ENCODE data around the gene HDC.

The HDC gene

GRCh38 chr15:50260969-50261496 is 4.5 kb downstream of the HDC start:
- H4K20me1 ChIP-seq (ENCODE audit: low read depth, low read length): no peaks in the 10 kb centered on the region
- H3F3A ChIP-seq (ENCODE audit: insufficient read depth): no peaks in the 10 kb centered on the region
- TF ChIP-seq EZH2phosphoT487 (conservative IDR thresholded peaks at IDR 0.05; ENCODE audit: low read length) (no peak), CTCF (IDR thresholded peaks at IDR 0.05; ENCODE audit: insufficient read depth, low read length, poor library complexity, severe bottlenecking) (no peak)
- H3K79me2 ChIP-seq (ENCODE audit: insufficient read depth, low read length): no peaks in the 10 kb centered on the region
- H2AFZ ChIP-seq (ENCODE audit: low read depth, low read length, severe bottlenecking): no peak overlapping the region
- no peaks in the 10 kb centered on the region for H3K9me2 ChIP-seq (replicated peaks; ENCODE audit: insufficient read depth, low read length)
- H3K4me3 ChIP-seq (ENCODE audit: insufficient read depth, low read length, poor library complexity, severe bottlenecking): no peak overlapping the region
- H3K9ac ChIP-seq (ENCODE audit: low read length): no peak overlapping the region
- H3K27ac ChIP-seq (ENCODE audit: low read depth, low read length): no peak overlapping the region
- H3K9me3 ChIP-seq (ENCODE audit: insufficient read depth, low read length): no peaks in the 10 kb centered on the region
- no peaks in the 10 kb centered on the region for H3K36me3 ChIP-seq (ENCODE audit: low read length)
- 0 out of 2 replicates have a peak, but pooled peaks cover 4% of the 10 kb centered on the region for H3K27me3 ChIP-seq (ENCODE audit: low read length)
- H3K4me2 ChIP-seq (ENCODE audit: low read depth, low read length, poor library complexity, severe bottlenecking): no peak overlapping the region

- Histone ChIP-seq H3K9me2 (replicated peaks; ENCODE audit: insufficient read depth, low read length) (no peaks in the 10 kb centered on the region), H2AFZ (ENCODE audit: low read depth, low read length, severe bottlenecking) (no peak overlapping the region), H3K27ac (ENCODE audit: low read depth, low read length) (no peak overlapping the region), H3K4me2 (ENCODE audit: low read depth, low read length, poor library complexity, severe bottlenecking) (no peak overlapping the region), H4K20me1 (ENCODE audit: low read depth, low read length) (no peaks in the 10 kb centered on the region), H3K79me2 (ENCODE audit: insufficient read depth, low read length) (no peaks in the 10 kb centered on the region), H3K9ac (ENCODE audit: low read length) (no peak overlapping the region), H3K9me3 (ENCODE audit: insufficient read depth, low read length) (no peaks in the 10 kb centered on the region), H3K4me3 (ENCODE audit: insufficient read depth, low read length, poor library complexity, severe bottlenecking) (no peak overlapping the region), H3K27me3 (ENCODE audit: low read length) (0 out of 2 replicates have a peak, but pooled peaks cover 4% of the 10 kb centered on the region), H3F3A (ENCODE audit: insufficient read depth) (no peaks in the 10 kb centered on the region), H3K36me3 (ENCODE audit: low read length) (no peaks in the 10 kb centered on the region)
- no peak for TF ChIP-seq EZH2phosphoT487 (conservative IDR thresholded peaks at IDR 0.05; ENCODE audit: low read length)
- no peak for TF ChIP-seq CTCF (IDR thresholded peaks at IDR 0.05; ENCODE audit: insufficient read depth, low read length, poor library complexity, severe bottlenecking)
Measured at GRCh38 chr15:50259276-50259675, 6.2 kb downstream of the HDC start.

- H3K36me3 ChIP-seq (ENCODE audit: low read length): no peaks in the 10 kb centered on the region
- H3K27me3 ChIP-seq (ENCODE audit: low read length): 0 out of 2 replicates have a peak, but pooled peaks cover 4% of the 10 kb centered on the region
- no peaks in the 10 kb centered on the region for H3K9me2 ChIP-seq (replicated peaks; ENCODE audit: insufficient read depth, low read length)
- H3K79me2 ChIP-seq (ENCODE audit: insufficient read depth, low read length): no peaks in the 10 kb centered on the region
- H2AFZ ChIP-seq (ENCODE audit: low read depth, low read length, severe bottlenecking): no peak overlapping the region
- H3K9me3 ChIP-seq (ENCODE audit: insufficient read depth, low read length): no peaks in the 10 kb centered on the region
- no peaks in the 10 kb centered on the region for H3F3A ChIP-seq (ENCODE audit: insufficient read depth)
- no peak overlapping the region for H3K27ac ChIP-seq (ENCODE audit: low read depth, low read length)
- no peak overlapping the region for H3K9ac ChIP-seq (ENCODE audit: low read length)
- no peaks in the 10 kb centered on the region for H4K20me1 ChIP-seq (ENCODE audit: low read depth, low read length)
- H3K4me2 ChIP-seq (ENCODE audit: low read depth, low read length, poor library complexity, severe bottlenecking): no peak overlapping the region
- TF ChIP-seq CTCF (IDR thresholded peaks at IDR 0.05; ENCODE audit: insufficient read depth, low read length, poor library complexity, severe bottlenecking) (no peak), EZH2phosphoT487 (conservative IDR thresholded peaks at IDR 0.05; ENCODE audit: low read length) (no peak)
- H3K4me3 ChIP-seq (ENCODE audit: insufficient read depth, low read length, poor library complexity, severe bottlenecking): no peak overlapping the region
Measured at GRCh38 chr15:50257924-50258323, 7.6 kb downstream of the HDC start.
